ENCODE measurements around the gene FXYD5.
A peak's percentile ranks its signal among the peaks of the same experiment; 100 is the strongest.

Gene FXYD5

DNA sequence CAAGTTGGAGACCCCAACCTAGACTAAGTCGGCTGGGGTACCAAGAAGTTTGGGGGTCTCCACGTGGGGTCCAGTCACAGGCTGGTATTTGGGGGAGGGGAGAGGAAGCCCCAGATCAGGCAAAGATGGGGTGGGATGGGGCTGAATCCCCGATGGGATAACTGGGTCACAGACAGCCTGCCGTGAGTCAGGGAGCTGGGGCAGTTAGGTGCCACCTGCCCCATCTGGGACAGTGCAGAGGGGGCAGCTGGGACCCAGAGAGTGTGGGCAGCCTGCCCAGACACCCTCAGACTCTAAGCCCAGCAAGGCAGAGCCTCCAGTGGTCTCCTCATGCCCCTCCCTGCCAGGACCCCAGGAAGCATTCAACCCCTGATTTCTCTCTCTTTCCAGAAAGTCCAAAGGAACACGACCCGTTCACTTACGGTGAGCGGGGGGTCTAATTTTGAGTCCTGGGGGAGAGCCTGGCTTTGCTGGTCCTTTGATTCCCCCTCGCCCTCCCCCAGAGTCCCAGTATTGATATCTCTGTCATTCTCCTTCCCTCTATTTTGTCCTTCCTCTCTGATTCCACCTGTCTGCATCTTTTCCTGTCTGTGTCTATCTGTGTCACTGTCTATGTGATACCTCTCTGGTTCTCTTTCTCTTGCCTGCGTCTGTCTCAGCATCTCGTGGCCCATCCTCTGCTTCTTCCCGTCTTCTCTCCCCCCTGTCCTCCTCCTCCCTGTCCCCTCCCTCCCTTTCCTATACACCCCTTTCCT is 14.2 kb upstream of the FXYD5 start:
- H3K9me3 ChIP-seq (ENCODE audit: control insufficient read depth in 2 of 2, low read length in 2 of 2): no peaks in the 10 kb centered on the region
- peaks cover 37% of the 10 kb centered on the region for H3K4me1 ChIP-seq (ENCODE audit: control insufficient read depth, insufficient read depth, low read length)
- no peaks in the 10 kb centered on the region for H3K36me3 ChIP-seq (ENCODE audit: control insufficient read depth in 2 of 2, insufficient read depth in 2 of 2, low read length in 2 of 2)
- H3K27me3 ChIP-seq (ENCODE audit: control insufficient read depth in 1 of 2, insufficient read depth in 2 of 2, low read length in 2 of 2): peaks cover 51 to 63% of the 10 kb centered on the region in 2 donors
- peak overlapping the region; percentile 40 to 69 for H3K4me3 ChIP-seq (ENCODE audit: low read length in 2 of 2)
- H3K9ac ChIP-seq (ENCODE audit: low read length in 2 of 2): peak overlapping the region; percentile 57 to 58
- peak overlapping the region; percentile 66 for H3K27ac ChIP-seq (ENCODE audit: low read length)

DNA sequence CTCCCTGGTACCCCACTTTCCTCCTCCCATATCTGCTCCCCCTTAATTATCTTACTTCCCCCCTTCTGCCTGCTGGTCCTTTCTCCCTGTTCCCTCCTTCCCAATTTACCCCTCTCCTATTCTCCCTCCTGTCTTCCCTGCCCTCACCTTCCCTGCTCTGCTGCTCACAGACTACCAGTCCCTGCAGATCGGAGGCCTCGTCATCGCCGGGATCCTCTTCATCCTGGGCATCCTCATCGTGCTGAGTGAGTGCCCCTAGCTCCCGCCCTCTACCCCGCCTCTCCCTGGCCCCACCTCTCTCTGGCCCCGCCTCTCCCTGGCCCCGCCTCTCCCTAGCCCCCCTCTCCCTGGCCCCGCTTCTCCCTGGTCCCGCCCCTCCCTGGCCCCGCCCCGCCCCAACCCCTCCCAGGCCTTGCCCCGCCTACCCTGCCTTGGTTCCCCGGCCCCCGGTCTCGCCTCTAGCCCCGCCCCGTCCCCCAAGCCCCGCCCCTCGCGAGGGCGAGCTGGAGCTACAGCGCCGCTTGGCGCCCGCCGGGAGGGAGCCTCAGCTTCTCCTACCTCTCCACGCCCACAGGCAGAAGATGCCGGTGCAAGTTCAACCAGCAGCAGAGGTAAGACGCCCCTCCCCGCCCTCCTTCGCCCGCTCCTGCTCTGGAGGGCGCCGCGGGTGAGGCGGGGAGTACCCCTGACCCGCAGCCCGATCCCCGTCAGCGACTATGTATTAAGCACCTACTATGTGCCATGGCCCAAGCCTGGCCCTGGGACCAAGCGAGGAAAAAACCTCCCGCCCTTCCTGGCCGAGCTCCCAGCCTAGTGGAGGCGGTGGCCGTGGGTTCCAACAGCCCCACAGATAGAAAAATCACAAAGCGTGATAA is 13.3 kb upstream of the FXYD5 start:
- Histone ChIP-seq H3K9me3 (ENCODE audit: control insufficient read depth in 2 of 2, low read length in 2 of 2) (no peaks in the 10 kb centered on the region), H3K4me1 (ENCODE audit: control insufficient read depth, insufficient read depth, low read length) (peaks cover 35% of the 10 kb centered on the region), H3K9ac (ENCODE audit: low read length in 2 of 2) (peak overlapping the region; percentile 57 to 58)

DNA sequence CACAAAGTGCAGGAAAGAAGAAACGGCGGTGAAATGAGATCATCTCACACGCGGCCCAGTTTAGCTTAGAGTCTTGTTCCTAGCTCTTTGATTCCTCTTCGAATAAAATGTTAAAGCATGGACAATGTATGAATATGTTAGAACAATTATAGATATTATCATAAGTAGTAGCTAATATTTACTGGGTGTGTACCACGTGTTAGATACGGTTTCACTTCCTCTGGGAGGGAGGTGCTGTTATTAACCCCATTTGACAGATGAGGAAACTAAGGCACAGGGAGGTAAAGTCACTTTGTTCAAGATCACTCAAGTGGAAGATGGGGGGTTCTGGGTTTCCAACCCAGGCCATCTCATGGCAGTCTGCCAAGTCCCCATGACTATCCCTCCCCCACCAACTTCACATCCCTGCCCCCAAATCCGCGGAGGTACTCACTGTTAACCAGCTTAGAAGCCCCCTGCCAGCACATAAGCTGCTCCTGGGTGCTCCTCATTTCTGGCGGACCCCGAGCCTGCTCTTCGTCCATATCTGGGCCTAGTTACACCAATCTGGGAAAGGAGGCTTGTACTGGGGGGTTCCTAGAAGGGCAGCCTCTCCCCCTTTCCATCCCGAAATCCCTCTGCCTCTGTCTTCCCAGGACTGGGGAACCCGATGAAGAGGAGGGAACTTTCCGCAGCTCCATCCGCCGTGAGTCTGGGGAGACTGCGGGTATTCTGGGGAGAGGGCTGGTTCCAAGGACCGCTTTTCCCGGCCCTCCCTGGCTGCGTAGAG is 12.5 kb upstream of the FXYD5 start:
- H3K9me3 ChIP-seq (ENCODE audit: control insufficient read depth in 2 of 2, low read length in 2 of 2): no peaks in the 10 kb centered on the region
- peak overlapping the region in 1 of 2 donors; percentile 8 for H3K4me3 ChIP-seq (ENCODE audit: low read length in 2 of 2)
- no peak overlapping the region for H3K9ac ChIP-seq (ENCODE audit: low read length in 2 of 2)
- H3K27ac ChIP-seq (ENCODE audit: low read length): no peak overlapping the region
- no peaks in the 10 kb centered on the region for H3K36me3 ChIP-seq (ENCODE audit: control insufficient read depth in 2 of 2, insufficient read depth in 2 of 2, low read length in 2 of 2)
- H3K27me3 ChIP-seq (ENCODE audit: control insufficient read depth in 1 of 2, insufficient read depth in 2 of 2, low read length in 2 of 2): peaks cover 46 to 55% of the 10 kb centered on the region in 2 donors
- peaks cover 35% of the 10 kb centered on the region for H3K4me1 ChIP-seq (ENCODE audit: control insufficient read depth, insufficient read depth, low read length)

More for the DNA sequence above, 13.3 kb upstream of the FXYD5 start:
- peak overlapping the region; percentile 66 for H3K27ac ChIP-seq (ENCODE audit: low read length)
- peaks cover 51 to 59% of the 10 kb centered on the region in 2 donors for H3K27me3 ChIP-seq (ENCODE audit: control insufficient read depth in 1 of 2, insufficient read depth in 2 of 2, low read length in 2 of 2)
- peak overlapping the region; percentile 40 to 69 for H3K4me3 ChIP-seq (ENCODE audit: low read length in 2 of 2)
- no peaks in the 10 kb centered on the region for H3K36me3 ChIP-seq (ENCODE audit: control insufficient read depth in 2 of 2, insufficient read depth in 2 of 2, low read length in 2 of 2)

DNA sequence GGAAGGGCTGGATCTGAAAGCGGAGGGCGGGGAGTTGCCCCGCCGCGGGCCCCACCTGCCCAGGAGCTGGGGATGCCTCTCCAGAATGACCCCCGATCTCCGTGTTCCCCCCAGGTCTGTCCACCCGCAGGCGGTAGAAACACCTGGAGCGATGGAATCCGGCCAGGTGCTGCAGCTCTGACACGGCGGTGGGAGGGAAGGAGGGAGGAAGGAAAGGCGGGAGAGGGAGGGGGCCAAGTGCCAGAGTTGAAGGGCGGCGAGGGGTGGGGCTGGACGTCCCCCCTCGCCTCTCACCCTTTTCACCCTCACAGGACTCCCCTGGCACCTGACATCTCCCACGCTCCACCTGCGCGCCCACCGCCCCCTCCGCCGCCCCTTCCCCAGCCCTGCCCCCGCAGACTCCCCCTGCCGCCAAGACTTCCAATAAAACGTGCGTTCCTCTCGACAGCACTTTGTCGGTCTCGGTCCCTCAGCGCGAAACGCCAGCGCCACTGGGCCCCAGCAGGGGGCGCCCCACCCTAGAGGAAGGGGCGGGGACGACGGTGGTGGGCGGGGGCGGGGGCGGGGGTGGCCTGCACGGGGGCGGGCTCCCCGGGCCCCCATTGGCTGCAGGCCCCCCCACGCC is 11.8 kb upstream of the FXYD5 start:
- Histone ChIP-seq H3K4me1 (ENCODE audit: control insufficient read depth, insufficient read depth, low read length) (peaks cover 29% of the 10 kb centered on the region), H3K36me3 (ENCODE audit: control insufficient read depth in 2 of 2, insufficient read depth in 2 of 2, low read length in 2 of 2) (no peaks in the 10 kb centered on the region), H3K27ac (ENCODE audit: low read length) (no peak overlapping the region), H3K9ac (ENCODE audit: low read length in 2 of 2) (no peak overlapping the region), H3K27me3 (ENCODE audit: control insufficient read depth in 1 of 2, insufficient read depth in 2 of 2, low read length in 2 of 2) (peaks cover 43 to 55% of the 10 kb centered on the region in 2 donors), H3K4me3 (ENCODE audit: low read length in 2 of 2) (no peak overlapping the region), H3K9me3 (ENCODE audit: control insufficient read depth in 2 of 2, low read length in 2 of 2) (no peaks in the 10 kb centered on the region)

DNA sequence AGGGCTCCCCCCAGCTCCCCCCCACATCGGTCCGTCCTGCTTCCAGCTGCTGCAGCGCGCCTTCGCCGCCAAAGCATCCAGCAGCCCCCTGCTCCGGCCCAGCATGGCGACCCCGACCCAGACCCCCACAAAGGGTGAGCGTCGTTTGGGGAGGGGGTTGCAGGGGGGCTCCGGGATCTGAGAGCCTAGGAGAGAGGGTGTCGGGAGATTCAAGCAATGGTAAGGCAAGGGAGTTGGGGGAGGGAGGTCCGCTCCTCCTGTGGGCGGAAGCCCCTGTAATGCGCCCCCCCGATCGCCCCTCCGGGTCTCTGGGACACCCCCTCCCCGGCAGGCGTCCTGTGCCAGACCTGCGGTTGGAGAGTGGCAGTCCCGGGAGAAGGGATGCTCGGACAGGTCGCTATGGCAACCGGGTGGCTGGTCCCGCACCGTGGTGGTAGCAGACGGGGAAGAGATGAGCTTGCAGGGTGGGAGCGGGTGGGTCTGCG is 11.3 kb upstream of the FXYD5 start, which contains the start of gene FXYD7:
Gene FXYD7, plus strand, starts transcription at position 25 of the 485 bp plus-strand sequence. Its CDS starts 79 bp downstream, at position 104.
- no peak within 1 kb of the TSS for H3K4me3 ChIP-seq (ENCODE audit: low read length in 2 of 2)
- no peak within 1 kb of the TSS for H3K9ac ChIP-seq (ENCODE audit: low read length in 2 of 2)
- peaks cover 41 to 55% of the 10 kb centered on the region in 2 donors for H3K27me3 ChIP-seq (ENCODE audit: control insufficient read depth in 1 of 2, insufficient read depth in 2 of 2, low read length in 2 of 2)
- no peaks in the 10 kb centered on the region for H3K9me3 ChIP-seq (ENCODE audit: control insufficient read depth in 2 of 2, low read length in 2 of 2)
- H3K27ac ChIP-seq (ENCODE audit: low read length): no peak within 1 kb of the TSS
- no peaks in the 10 kb centered on the region for H3K36me3 ChIP-seq (ENCODE audit: control insufficient read depth in 2 of 2, insufficient read depth in 2 of 2, low read length in 2 of 2)
- H3K4me1 ChIP-seq (ENCODE audit: control insufficient read depth, insufficient read depth, low read length): peaks cover 23% of the 10 kb centered on the region

DNA sequence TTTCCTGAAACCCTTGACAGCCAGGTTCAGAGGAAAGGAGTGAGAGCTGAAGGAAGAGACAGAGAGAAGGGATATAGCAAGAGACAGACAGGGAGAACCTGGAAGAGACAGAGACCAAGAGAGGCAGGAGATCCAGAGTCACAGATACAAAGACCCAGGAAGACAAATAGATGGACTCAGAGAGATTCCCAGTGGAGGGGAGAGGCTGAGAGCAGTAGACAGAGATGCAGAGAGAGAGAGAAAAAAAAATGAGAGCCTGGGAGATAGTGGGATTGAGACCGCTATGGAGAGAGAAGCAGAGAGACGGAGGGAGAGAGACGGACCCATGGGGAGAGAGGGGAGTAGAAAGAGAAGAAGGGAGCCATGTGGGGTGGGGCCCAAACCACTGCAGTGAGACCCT is 10.7 kb upstream of the FXYD5 start:
- no peak overlapping the region for H3K9ac ChIP-seq (ENCODE audit: low read length in 2 of 2)
- peaks cover 23% of the 10 kb centered on the region for H3K4me1 ChIP-seq (ENCODE audit: control insufficient read depth, insufficient read depth, low read length)
- peaks cover 41 to 52% of the 10 kb centered on the region in 2 donors for H3K27me3 ChIP-seq (ENCODE audit: control insufficient read depth in 1 of 2, insufficient read depth in 2 of 2, low read length in 2 of 2)
- H3K9me3 ChIP-seq (ENCODE audit: control insufficient read depth in 2 of 2, low read length in 2 of 2): no peaks in the 10 kb centered on the region
- no peaks in the 10 kb centered on the region for H3K36me3 ChIP-seq (ENCODE audit: control insufficient read depth in 2 of 2, insufficient read depth in 2 of 2, low read length in 2 of 2)
- H3K4me3 ChIP-seq (ENCODE audit: low read length in 2 of 2): no peak overlapping the region
- H3K27ac ChIP-seq (ENCODE audit: low read length): no peak overlapping the region

DNA sequence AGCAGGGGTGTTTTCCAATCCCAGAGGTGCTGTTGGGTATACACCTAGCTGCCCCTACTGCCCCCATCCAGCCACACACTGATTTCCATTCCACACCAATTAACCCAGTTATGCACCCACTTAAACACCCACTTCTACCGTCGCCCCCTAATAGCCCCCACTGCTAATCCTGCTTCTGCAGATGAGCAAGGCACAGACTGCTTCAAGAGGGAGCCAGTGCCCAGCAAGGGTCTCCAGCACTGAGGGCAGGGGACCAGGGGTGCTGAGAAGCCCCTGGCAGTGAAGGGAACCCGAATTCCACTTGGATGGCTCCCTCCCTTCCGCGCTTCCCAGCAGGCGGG is 10.3 kb upstream of the FXYD5 start:
- H3K9ac ChIP-seq (ENCODE audit: low read length in 2 of 2): no peak overlapping the region
- peaks cover 37 to 48% of the 10 kb centered on the region in 2 donors for H3K27me3 ChIP-seq (ENCODE audit: control insufficient read depth in 1 of 2, insufficient read depth in 2 of 2, low read length in 2 of 2)
- peaks cover 22% of the 10 kb centered on the region for H3K4me1 ChIP-seq (ENCODE audit: control insufficient read depth, insufficient read depth, low read length)
- H3K36me3 ChIP-seq (ENCODE audit: control insufficient read depth in 2 of 2, insufficient read depth in 2 of 2, low read length in 2 of 2): no peaks in the 10 kb centered on the region
- no peaks in the 10 kb centered on the region for H3K9me3 ChIP-seq (ENCODE audit: control insufficient read depth in 2 of 2, low read length in 2 of 2)
- no peak overlapping the region for H3K27ac ChIP-seq (ENCODE audit: low read length)
- H3K4me3 ChIP-seq (ENCODE audit: low read length in 2 of 2): no peak overlapping the region

DNA sequence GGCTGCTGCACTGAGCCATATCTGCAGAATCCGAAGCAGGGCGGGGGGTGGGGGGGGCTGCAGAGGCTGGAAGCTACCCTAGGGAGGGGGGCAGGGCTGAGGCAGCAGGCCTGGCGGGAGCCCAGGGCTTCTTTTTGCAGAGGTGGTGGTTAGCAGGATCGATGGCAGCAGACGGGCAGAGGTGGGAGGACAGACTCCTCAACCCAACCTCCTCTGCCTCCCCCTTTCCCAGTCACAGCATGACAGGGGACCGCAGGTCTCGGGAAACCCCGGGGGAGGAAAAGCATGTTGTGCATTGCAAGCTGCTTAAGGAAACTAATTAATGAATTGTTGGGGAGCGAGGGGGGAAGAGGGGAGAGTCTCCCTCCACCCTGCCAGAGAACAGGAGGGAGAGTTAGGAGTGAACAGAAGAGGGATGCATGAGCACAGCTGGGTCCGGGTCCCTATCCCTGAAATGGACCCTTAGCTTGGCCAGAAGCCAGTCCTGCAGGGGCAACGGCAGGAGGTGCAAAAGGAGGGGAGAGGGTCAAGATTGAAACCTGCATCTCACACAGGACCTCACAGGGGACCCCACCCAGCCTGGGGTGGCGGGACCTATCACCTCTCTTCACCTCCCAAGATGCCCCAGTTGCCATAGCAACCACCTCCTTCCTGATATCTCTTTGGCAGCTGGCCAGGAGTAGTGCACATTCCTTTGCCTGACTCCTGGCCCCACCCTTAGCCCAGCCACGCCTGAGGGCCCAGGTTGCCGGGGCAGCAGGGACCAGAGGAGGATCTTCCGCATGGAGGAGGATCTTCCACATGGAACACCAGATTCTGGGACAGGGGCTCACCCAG is 9.7 kb upstream of the FXYD5 start:
- no peak overlapping the region for H3K27ac ChIP-seq (ENCODE audit: low read length)
- H3K27me3 ChIP-seq (ENCODE audit: control insufficient read depth in 1 of 2, insufficient read depth in 2 of 2, low read length in 2 of 2): peaks cover 31 to 42% of the 10 kb centered on the region in 2 donors
- H3K36me3 ChIP-seq (ENCODE audit: control insufficient read depth in 2 of 2, insufficient read depth in 2 of 2, low read length in 2 of 2): no peaks in the 10 kb centered on the region
- H3K9me3 ChIP-seq (ENCODE audit: control insufficient read depth in 2 of 2, low read length in 2 of 2): no peaks in the 10 kb centered on the region
- peaks cover 17% of the 10 kb centered on the region for H3K4me1 ChIP-seq (ENCODE audit: control insufficient read depth, insufficient read depth, low read length)
- no peak overlapping the region for H3K9ac ChIP-seq (ENCODE audit: low read length in 2 of 2)
- H3K4me3 ChIP-seq (ENCODE audit: low read length in 2 of 2): no peak overlapping the region

DNA sequence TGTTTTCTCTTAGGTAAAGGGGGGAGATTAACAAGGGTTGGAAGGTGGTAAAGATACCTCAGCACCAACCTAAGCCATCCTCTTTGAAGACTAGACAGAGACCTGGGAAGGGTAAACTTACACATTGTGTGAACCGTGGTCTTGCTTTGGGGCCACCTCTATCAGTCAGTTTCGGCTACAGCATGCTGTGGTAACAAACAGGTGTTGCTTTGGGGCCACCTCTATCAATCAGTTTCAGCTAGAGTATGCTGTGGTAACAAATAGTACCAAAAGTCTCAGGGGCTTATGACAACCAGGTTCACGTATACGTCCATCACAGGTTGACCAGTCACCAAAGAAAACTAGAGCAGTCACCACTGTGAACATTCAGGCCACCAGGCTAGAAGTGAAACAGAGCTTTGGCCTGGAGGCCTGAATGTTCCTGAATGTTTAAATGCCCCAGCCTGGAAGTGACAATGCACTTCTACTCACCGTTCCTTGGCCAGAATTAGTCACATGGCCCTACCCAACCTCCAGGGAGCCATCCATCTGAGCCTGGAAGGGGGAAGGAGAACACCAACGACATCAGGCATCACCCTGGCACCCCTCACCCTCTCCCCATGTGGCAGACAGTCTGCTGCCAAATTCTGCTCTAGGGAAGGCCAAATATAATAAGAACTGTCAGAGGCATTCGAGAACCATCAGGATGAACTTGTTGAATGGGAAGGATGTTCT is 7.6 kb upstream of the FXYD5 start:
- peaks cover 25 to 35% of the 10 kb centered on the region in 2 donors for H3K27me3 ChIP-seq (ENCODE audit: control insufficient read depth in 1 of 2, insufficient read depth in 2 of 2, low read length in 2 of 2)
- no peaks in the 10 kb centered on the region for H3K9me3 ChIP-seq (ENCODE audit: control insufficient read depth in 2 of 2, low read length in 2 of 2)
- no peaks in the 10 kb centered on the region for H3K36me3 ChIP-seq (ENCODE audit: control insufficient read depth in 2 of 2, insufficient read depth in 2 of 2, low read length in 2 of 2)
- peaks cover 6% of the 10 kb centered on the region for H3K4me1 ChIP-seq (ENCODE audit: control insufficient read depth, insufficient read depth, low read length)
- no peak overlapping the region for H3K4me3 ChIP-seq (ENCODE audit: low read length in 2 of 2)
- no peak overlapping the region for H3K27ac ChIP-seq (ENCODE audit: low read length)
- no peak overlapping the region for H3K9ac ChIP-seq (ENCODE audit: low read length in 2 of 2)

Data from stomach smooth muscle (tissue), 2 donors.